HepG2 (cell line): Measurements from ENCODE around the gene GSC2. TPM values are rescaled to one million over a fixed set of nuclear protein-coding genes. Genes with fewer than 3 reads are reported as not detected.

Source experiments
- ATAC-seq: fragments of 200-7000 bp; cut with Tn5 transposase; 3 replicates; pipeline ENCODE4 v1.9.1; 2020; ENCODE audit warnings: mild to moderate bottlenecking, moderate library complexity
- BruUV-seq: library from RNA; stranded (reverse); fragments of 400-500 nt; replicated peaks from 2 replicates; lab custom pipeline; 2021; lab: Mats Ljungman, UMichigan
- CTCF ChIA-PET: fragments of 300-600 bp; formaldehyde crosslinking; extraction: SDS; loops from one replicate; lab custom pipeline; 2021; ENCODE audit warnings: low total read pairs, inconsistent platforms, low intra/inter-chr PET ratio; lab: Yijun Ruan, JAX
- POLR2A ChIA-PET: fragments of 350-600 bp; sonication (Branson Sonifier 250); formaldehyde crosslinking; loops from one replicate; lab custom pipeline; 2020; ENCODE audit warnings: antibody characterized with exemption, inconsistent platforms; lab: Yijun Ruan, JAX
- DNase-seq: peaks from one replicate; pipeline ENCODE4 v3.0.0-alpha.2; 2015; ENCODE audit warnings: low spot score
- FAIRE-seq: peaks from 3 replicates; lab custom pipeline; 2011; peaks lifted over from hg19 to GRCh38; lab: Jason Lieb, UNC
- H2AFZ ChIP-seq: one replicate; pipeline ENCODE4 v1.6.1; 2011; ENCODE audit warnings: low read length, inconsistent platforms
- H3K27ac ChIP-seq: fragments of 300-600 bp; 3 replicates; pipeline ENCODE4 v1.8.0; 2011; ENCODE audit warnings: mixed run types, mild to moderate bottlenecking, mixed read lengths, low read length, inconsistent platforms; ENCODE audit not compliant: insufficient read depth; ENCODE audit errors: extremely low read length
- H3K27me3 ChIP-seq, 2 experiments: fragments of 200-600 bp in 1 of 2; 2 replicates in 1 of 2; 3 replicates in 1 of 2; pipeline versions ENCODE4 v1.6.0 to v1.8.0; 2011; ENCODE audit warnings: low read length in 2 of 2, mild to moderate bottlenecking in 2 of 2, moderate library complexity in 2 of 2, inconsistent platforms in 1 of 2; ENCODE audit not compliant: insufficient read depth in 2 of 2, control insufficient read depth in 1 of 2
- H3K36me3 ChIP-seq, 2 experiments: fragments of 200-600 bp in 1 of 2; replicated peaks in 1 of 2; 2 replicates in 1 of 2; 3 replicates in 1 of 2; pipeline versions ENCODE4 v1.5.1 to v1.8.0; 2011; ENCODE audit warnings: low read length in 2 of 2, inconsistent platforms in 1 of 2; ENCODE audit not compliant: insufficient read depth in 2 of 2, control insufficient read depth in 1 of 2
- H3K4me1 ChIP-seq: 2 replicates; pipeline ENCODE4 v1.5.1; 2012; ENCODE audit warnings: low read length, inconsistent platforms; ENCODE audit not compliant: insufficient read depth
- H3K4me2 ChIP-seq: 2 replicates; pipeline ENCODE4 v1.6.0; 2011; ENCODE audit warnings: low read depth, low read length, inconsistent platforms
- H3K4me3 ChIP-seq, 3 experiments: fragments of 200-600 bp in 1 of 3; sonication (generic), shearing (Covaris generic) in 1 of 3; replicated peaks in 1 of 3; 2 replicates each; pipeline ENCODE4 v1.5.1; 2011 to 2016; ENCODE audit warnings: low read length in 3 of 3, inconsistent platforms in 2 of 3, low read depth in 2 of 3, mild to moderate bottlenecking in 2 of 3, control low read depth in 1 of 3, mixed read lengths in 1 of 3; ENCODE audit not compliant: insufficient read depth in 1 of 3
- H3K79me2 ChIP-seq: one replicate; pipeline ENCODE4 v1.6.1; 2011; ENCODE audit warnings: low read length, inconsistent platforms; ENCODE audit not compliant: insufficient read depth
- H3K9ac ChIP-seq: 2 replicates; pipeline ENCODE4 v1.6.0; 2011; ENCODE audit warnings: mild to moderate bottlenecking, low read depth, low read length, inconsistent platforms; ENCODE audit not compliant: insufficient read depth
- H3K9me3 ChIP-seq: 2 replicates; pipeline ENCODE4 v1.5.1; 2012; ENCODE audit warnings: mild to moderate bottlenecking, low read length
- H4K20me1 ChIP-seq: 2 replicates; pipeline ENCODE4 v1.6.0; 2011; ENCODE audit warnings: inconsistent platforms, mild to moderate bottlenecking, low read length, moderate library complexity; ENCODE audit not compliant: insufficient read depth
- BATF2 ChIP-seq: sonication (generic); formaldehyde crosslinking; IDR thresholded peaks from 2 replicates; pipeline ENCODE4 v1.8.0; 2022; ENCODE audit warnings: mild to moderate bottlenecking, missing genetic modification reagents, moderate library complexity
- CBX2 ChIP-seq, 2 experiments: fragments of 200-600 bp in 1 of 2; sonication (generic); formaldehyde crosslinking in 1 of 2; IDR thresholded peaks; 2 replicates each; pipeline versions ENCODE4 v1.7.0 to v1.8.1; 2018 to 2022; ENCODE audit warnings: low read depth in 2 of 2, low read length in 1 of 2, mild to moderate bottlenecking in 1 of 2, missing genetic modification reagents in 1 of 2
- CTCF ChIP-seq: sonication (generic); formaldehyde crosslinking; IDR thresholded peaks from 2 replicates; pipeline ENCODE4 v1.5.0; 2020; ENCODE audit warnings: mild to moderate bottlenecking, missing genetic modification reagents, moderate library complexity
- ESRRA ChIP-seq: sonication (generic); formaldehyde crosslinking; IDR thresholded peaks from 2 replicates; pipeline ENCODE4 v1.5.1; 2020; ENCODE audit warnings: mild to moderate bottlenecking, low read depth, missing genetic modification reagents
- HNF4G ChIP-seq, 2 experiments: sonication (generic) in 1 of 2; formaldehyde crosslinking in 1 of 2; IDR thresholded peaks; 2 replicates each; pipeline versions ENCODE4 v1.4.0 to v1.6.1; 2011 to 2020; ENCODE audit warnings: borderline replicate concordance in 2 of 2, low read depth in 2 of 2, mild to moderate bottlenecking in 2 of 2, low read length in 1 of 2, missing genetic modification reagents in 1 of 2, moderate library complexity in 1 of 2
- LRRFIP1 ChIP-seq: sonication (generic); formaldehyde crosslinking; conservative IDR thresholded peaks from 2 replicates; pipeline ENCODE4 v1.4.0; 2020; ENCODE audit warnings: missing genetic modification reagents
- MBNL3 ChIP-seq: fragments of 250-450 bp; sonication (Bioruptor Pico); conservative IDR thresholded peaks from 2 replicates; pipeline ENCODE4 v1.8.0; 2022; ENCODE audit warnings: mild to moderate bottlenecking, inconsistent platforms
- MEIS1 ChIP-seq: sonication (generic); formaldehyde crosslinking; IDR thresholded peaks from 2 replicates; pipeline ENCODE4 v1.9.0; 2021; ENCODE audit warnings: mild to moderate bottlenecking, missing genetic modification reagents, moderate library complexity, borderline replicate concordance
- ZNF256 ChIP-seq: sonication (generic); formaldehyde crosslinking; conservative IDR thresholded peaks from 2 replicates; pipeline ENCODE4 v1.4.0; 2020; ENCODE audit warnings: missing genetic modification reagents
- WGBS: methylation state at CpG from one replicate; pipeline ENCODE4 v1.1.6; 2017; ENCODE audit warnings: low lambda C conversion rate; 5-methylcytosine and 5-hydroxymethylcytosine counted together
- in situ Hi-C: cut with HindIII; loops from 2 replicates; pipeline ENCODE4 v1.10.0; 2017; ENCODE audit warnings: low pct_unique_long_range_greater_than_20kb; ENCODE audit not compliant: extremely low pct_ligation_motif_present
- intact Hi-C: fragments of 100-400 bp; cut with micrococcal nuclease; formaldehyde crosslinking; loops from one replicate; pipeline ENCODE4 v1.10.0; 2022; ENCODE audit not compliant: unreplicated experiment
- polyA plus RNA-seq, 8 experiments: library from polyadenylated mRNA; depleted of rRNA in 3 of 8; stranded (reverse) in 7 of 8; unstranded in 1 of 8; fragments of >200 nt; fragmentation: Illumina TruSeq in 4 of 8; extraction: Trizol in 4 of 8; gene quantifications; 2 replicates each; pipeline versions ENCODE4 v1.2.1 to v1.2.3, GENCODE V29; 2011 to 2016; ENCODE audit warnings: low read depth in 4 of 8, missing spikeins in 1 of 8, mixed read lengths in 1 of 8; ENCODE audit not compliant: insufficient read depth in 1 of 8
- total RNA-seq, 5 experiments: library from RNA; depleted of rRNA; stranded (reverse); fragments of >200 nt; fragmentation: Illumina TruSeq; extraction: Trizol; gene quantifications; 2 replicates each; pipeline ENCODE4 v1.2.3, GENCODE V29; 2016; ENCODE audit warnings: low read depth in 1 of 5

Gene GSC2
- total and polyA plus RNA-seq, 2 of the 13 experiments (the other 11 are each of a cell fraction or from before 2014, with no cell fraction given), result not detected

GRCh38 chr22:19187716-19188563, 37.8 kb upstream of the GSC2 start:
- H3K4me3 ChIP-seq, result no peak overlapping the region
- H3K36me3 ChIP-seq, result no peaks in the 10 kb centered on the region
- in situ Hi-C loops (no loop called here), intact Hi-C loops (no loop called here)
- no peak overlapping the region for H3K9ac ChIP-seq
- ChIA-PET POLR2A (interaction anchor here (1.0 kb wide), 1 partner anchor 9 kb away, joined by 3 read pairs; the partner anchor contains the start of gene SLC25A1), CTCF (no interaction called here)
- BruUV-seq, result no TSS peak
- H2AFZ ChIP-seq, result no peak overlapping the region
- H3K4me1 ChIP-seq, result 0 out of 2 replicates have a peak, but pooled peaks cover 10% of the 10 kb centered on the region
- H3K27ac ChIP-seq, result no peak overlapping the region
- no peaks in the 10 kb centered on the region for H4K20me1 ChIP-seq
- TF ChIP-seq MBNL3 (CRISPR knock-in tag), result no peak
- H3K27me3 ChIP-seq, result no peaks in the 10 kb centered on the region
- WGBS, result 88% methylated on average over 5 of the region's 6 CpGs
- ATAC-seq (no peak), FAIRE-seq (no peak), DNase-seq (no peak)
- no peaks in the 10 kb centered on the region for H3K79me2 ChIP-seq
- H3K4me2 ChIP-seq, result no peak overlapping the region
- no peaks in the 10 kb centered on the region for H3K9me3 ChIP-seq

GRCh38 chr22:19184276-19184997, 34.3 kb upstream of the GSC2 start:
- in situ Hi-C loops (loop anchor here (5.0 kb wide), 1 partner anchor 108 kb away; the partner anchor contains the start of gene CLTCL1), intact Hi-C loops (no loop called here)
- H3K9ac ChIP-seq, result no peak overlapping the region
- ChIA-PET POLR2A (no interaction called here), CTCF (no interaction called here)
- FAIRE-seq, result no peak
- no TSS peak for BruUV-seq
- H2AFZ ChIP-seq, result no peak overlapping the region
- H3K79me2 ChIP-seq, result no peaks in the 10 kb centered on the region
- H3K4me3 ChIP-seq, result no peak overlapping the region
- no peak for ATAC-seq
- peaks cover 29% of the 10 kb centered on the region for H3K4me1 ChIP-seq
- H4K20me1 ChIP-seq, result no peaks in the 10 kb centered on the region
- H3K27ac ChIP-seq, result no peak overlapping the region
- DNase-seq, result no peak
- no peak overlapping the region for H3K4me2 ChIP-seq
- no peaks in the 10 kb centered on the region for H3K9me3 ChIP-seq
- no peaks in the 10 kb centered on the region for H3K27me3 ChIP-seq
- 81% methylated on average over 14 of the region's 20 CpGs for WGBS
- H3K36me3 ChIP-seq, result no peaks in the 10 kb centered on the region
- TF ChIP-seq MEIS1 (CRISPR knock-in tag), result no peak
- no peak for TF ChIP-seq LRRFIP1
- TF ChIP-seq CTCF (CRISPR knock-in tag), result no peak
- TF ChIP-seq ESRRA, result no peak
- TF ChIP-seq BATF2 (CRISPR knock-in tag), result no peak
- no peak for TF ChIP-seq ZNF256
- TF ChIP-seq CBX2 (IDR thresholded peaks at IDR 0.05; ENCODE audit: low read depth, low read length), result no peak
- TF ChIP-seq CBX2 (CRISPR knock-in tag; IDR thresholded peaks at IDR 0.05; ENCODE audit: low read depth), result no peak
- no peak for TF ChIP-seq HNF4G (IDR thresholded peaks at IDR 0.05; ENCODE audit: borderline replicate concordance, low read depth, low read length)
- no peak for TF ChIP-seq HNF4G (CRISPR knock-in tag; IDR thresholded peaks at IDR 0.05; ENCODE audit: borderline replicate concordance, low read depth)
